Left lung (tissue), 10 donors: Measurements from ENCODE around the gene LRP10. TPM values are rescaled to one million over a fixed set of nuclear protein-coding genes. Genes with fewer than 3 reads are reported as not detected.

ENCODE experiments used
- ATAC-seq: fragments of 200-7000 bp; cut with Tn5 transposase; one replicate; pipeline ENCODE4 v1.9.1; 2020; ENCODE audit warnings: moderate library complexity
- DNase-seq, 4 donors: peaks; one replicate each; pipeline ENCODE4 v3.0.0-alpha.2; 2013 to 2020
- H3K27ac ChIP-seq, 2 donors: fragments of 200-600 bp; sonication (generic) in 1 of 2; one replicate each; pipeline versions ENCODE4 v1.5.0 to v1.8.0; 2020 to 2021
- H3K27me3 ChIP-seq, 2 donors: fragments of 200-600 bp; sonication (generic) in 1 of 2; one replicate each; pipeline versions ENCODE4 v1.5.0 to v1.8.0; 2020 to 2021
- H3K36me3 ChIP-seq, 2 donors: fragments of 200-600 bp; sonication (generic) in 1 of 2; one replicate each; pipeline versions ENCODE4 v1.5.0 to v1.8.0; 2020 to 2021
- H3K4me1 ChIP-seq, 2 donors: fragments of 200-600 bp; one replicate each; pipeline ENCODE4 v1.8.0; 2021
- H3K4me3 ChIP-seq, 2 donors: fragments of 200-600 bp; sonication (generic) in 1 of 2; one replicate each; pipeline versions ENCODE4 v1.5.0 to v1.8.0; 2020 to 2021; ENCODE audit warnings: mild to moderate bottlenecking in 1 of 2
- H3K9me3 ChIP-seq, 2 donors: fragments of 200-600 bp; sonication (generic) in 1 of 2; one replicate each; pipeline versions ENCODE4 v1.5.0 to v1.8.0; 2020 to 2021
- CTCF ChIP-seq, 2 donors: fragments of 200-600 bp; sonication (generic) in 1 of 2; IDR thresholded peaks; one replicate each; pipeline versions ENCODE4 v1.5.0 to v1.8.0; 2021; ENCODE audit warnings: antibody characterized with exemption in 2 of 2
- intact Hi-C, 2 donors: fragments of 100-400 bp; cut with DNase I; formaldehyde crosslinking; loops; one replicate each; pipeline versions ENCODE4 v1.11.2 to v1.14.2; 2022
- polyA plus RNA-seq, 6 donors: library from polyadenylated mRNA; unstranded; fragments of 120-200 nt; gene quantifications; one replicate each; pipeline ENCODE4 v1.2.1, GENCODE V29; 2013; ENCODE audit not compliant: insufficient read length in 6 of 6
- total RNA-seq, 2 donors: library from RNA; stranded (reverse); fragmentation: NEBNext Ultra II Directional; extraction: Animal tissue kit (Norgen Biotek cat#: 25700); gene quantifications; one replicate each; pipeline ENCODE4 v1.2.1, GENCODE V29; 2021
- donor health status: DM: no; HTN: yes; CAD: no.
- donor health status: DM: no; HTN: no; CAD: no.

Gene LRP10
- total and polyA plus RNA-seq, 8 donors = 49.3 to 147 (median 58.5) TPM

- no peak for DNase-seq
- Histone ChIP-seq H3K27me3 (no peaks in the 10 kb centered on the region), H3K27ac (no peak overlapping the region), H3K4me1 (peaks cover 8 to 56% of the 10 kb centered on the region in 2 donors), H3K36me3 (peaks cover 0 to 63% of the 10 kb centered on the region in 2 donors), H3K4me3 (no peak overlapping the region), H3K9me3 (no peaks in the 10 kb centered on the region)
- intact Hi-C loops = no loop called here
- no peak for ATAC-seq
- TF ChIP-seq CTCF (IDR thresholded peaks at IDR 0.05) = no peak
Measured at GRCh38 chr14:22843123-22843925, 28.2 kb upstream of the LRP10 start.

GRCh38 chr14:22844221-22845102, 27.1 kb upstream of the LRP10 start:
- Histone ChIP-seq H3K4me1 (peaks cover 12 to 56% of the 10 kb centered on the region in 2 donors), H3K9me3 (no peaks in the 10 kb centered on the region), H3K27me3 (no peaks in the 10 kb centered on the region), H3K27ac (no peak overlapping the region), H3K4me3 (no peak overlapping the region), H3K36me3 (peaks cover 0 to 63% of the 10 kb centered on the region in 2 donors)
- ATAC-seq (no peak), DNase-seq (no peak)
- no peak for TF ChIP-seq CTCF (IDR thresholded peaks at IDR 0.05)
- intact Hi-C loops = no loop called here

GRCh38 chr14:22845103-22845394, 26.5 kb upstream of the LRP10 start:
- Histone ChIP-seq H3K27ac (no peak overlapping the region), H3K4me3 (no peak overlapping the region), H3K9me3 (no peaks in the 10 kb centered on the region), H3K4me1 (peaks cover 12 to 58% of the 10 kb centered on the region in 2 donors), H3K27me3 (no peaks in the 10 kb centered on the region), H3K36me3 (peaks cover 0 to 63% of the 10 kb centered on the region in 2 donors)
- TF ChIP-seq CTCF (IDR thresholded peaks at IDR 0.05) = no peak
- intact Hi-C loops = no loop called here
- DNase-seq = no peak
- ATAC-seq = no peak

- Histone ChIP-seq H3K27me3 (no peaks in the 10 kb centered on the region), H3K4me3 (no peak overlapping the region), H3K36me3 (peaks cover 0 to 60% of the 10 kb centered on the region in 2 donors), H3K27ac (peak overlapping the region; percentile 62 to 66), H3K9me3 (no peaks in the 10 kb centered on the region), H3K4me1 (peaks cover 16 to 55% of the 10 kb centered on the region in 2 donors)
- TF ChIP-seq CTCF (IDR thresholded peaks at IDR 0.05) = no peak
- no peak for ATAC-seq
- intact Hi-C loops = no loop called here
- peak in 1 of 4 donors; percentile 74 for DNase-seq
Measured at GRCh38 chr14:22845821-22846625, 25.5 kb upstream of the LRP10 start.
